Upper lobe of left lung (tissue), 4 donors: ENCODE results near the gene MEG3.

ENCODE experiments used
- CTCF ChIP-seq, 6 experiments: fragments of 450-650 bp in 4 of 6; fragments of 200-600 bp in 2 of 6; sonication (generic) in 2 of 6; IDR thresholded peaks; one replicate each; pipeline ENCODE4 v1.5.1; 2016 to 2019; ENCODE audit warnings: antibody characterized with exemption in 6 of 6
- EP300 ChIP-seq, 4 donors: sonication (generic); formaldehyde crosslinking; IDR thresholded peaks; one replicate each; pipeline ENCODE4 v1.5.1; 2017; ENCODE audit warnings: antibody characterized with exemption in 4 of 4, control low read depth in 2 of 4
- POLR2A ChIP-seq, 4 donors: fragments of 450-650 bp; IDR thresholded peaks; one replicate each; pipeline ENCODE4 v1.5.1; 2016 to 2017; ENCODE audit warnings: antibody characterized with exemption in 4 of 4, mild to moderate bottlenecking in 2 of 4
- POLR2AphosphoS5 ChIP-seq, 2 donors: sonication (generic); formaldehyde crosslinking; IDR thresholded peaks; one replicate each; pipeline ENCODE4 v1.5.1; 2017; ENCODE audit warnings: antibody characterized with exemption in 2 of 2

GRCh38 chr14:100819829-100820475 is 6.0 kb upstream of the MEG3 start:
- no peak for TF ChIP-seq POLR2A (IDR thresholded peaks at IDR 0.05)
- no peak for TF ChIP-seq POLR2AphosphoS5 (IDR thresholded peaks at IDR 0.05)
- no peak for TF ChIP-seq CTCF (IDR thresholded peaks at IDR 0.05)
- no peak for TF ChIP-seq EP300 (IDR thresholded peaks at IDR 0.05)
